Osteoblast (primary cell): ENCODE results near the gene COA3. TPM values are rescaled to one million over a fixed set of nuclear protein-coding genes. Genes with fewer than 3 reads are reported as not detected.
A peak's percentile ranks its signal among the peaks of the same experiment; 100 is the strongest.

ENCODE experiments used
- DNase-seq: peaks from one replicate; pipeline ENCODE4 v3.0.0; 2011; ENCODE audit warnings: low spot score, mixed read lengths; ENCODE audit not compliant: insufficient read length; ENCODE audit errors: missing footprints
- H2AFZ ChIP-seq: 2 replicates; pipeline ENCODE4 v1.6.0; 2011; ENCODE audit warnings: mild to moderate bottlenecking, low read length
- H3K27ac ChIP-seq: 2 replicates; pipeline ENCODE4 v1.5.1; 2011; ENCODE audit warnings: mild to moderate bottlenecking, low read depth, low read length, moderate library complexity
- H3K27me3 ChIP-seq: 2 replicates; pipeline ENCODE4 v1.6.0; 2012; ENCODE audit warnings: mild to moderate bottlenecking, control low read depth, inconsistent platforms, low read length, moderate library complexity; ENCODE audit not compliant: insufficient read depth
- H3K36me3 ChIP-seq: 2 replicates; pipeline ENCODE4 v1.5.1; 2011; ENCODE audit warnings: mild to moderate bottlenecking, low read length, control low read depth, moderate library complexity; ENCODE audit not compliant: insufficient read depth
- H3K4me1 ChIP-seq: 2 replicates; pipeline ENCODE4 v1.5.1; 2011; ENCODE audit warnings: mild to moderate bottlenecking, low read length, control low read depth, moderate library complexity; ENCODE audit not compliant: insufficient read depth
- H3K4me2 ChIP-seq: 2 replicates; pipeline ENCODE4 v1.6.0; 2011; ENCODE audit warnings: mild to moderate bottlenecking, low read length; ENCODE audit not compliant: insufficient read depth
- H3K4me3 ChIP-seq: fragments of 200-600 bp; sonication (generic); 3 replicates; pipeline ENCODE4 v1.5.1; 2012; ENCODE audit warnings: mild to moderate bottlenecking, low read length, inconsistent platforms; ENCODE audit not compliant: insufficient read depth
- H3K79me2 ChIP-seq: 2 replicates; pipeline ENCODE4 v1.6.0; 2012; ENCODE audit warnings: mild to moderate bottlenecking, low read length, control low read depth, inconsistent platforms; ENCODE audit not compliant: insufficient read depth
- H3K9me3 ChIP-seq: 2 replicates; pipeline ENCODE4 v1.5.1; 2011; ENCODE audit warnings: low read depth, low read length, control low read depth
- H4K20me1 ChIP-seq: 2 replicates; pipeline ENCODE4 v1.6.0; 2012; ENCODE audit warnings: mild to moderate bottlenecking, low read length, control low read depth; ENCODE audit not compliant: insufficient read depth
- CTCF ChIP-seq: IDR thresholded peaks from 2 replicates; pipeline ENCODE4 v1.5.1; 2011; ENCODE audit warnings: mild to moderate bottlenecking, low read depth, low read length, moderate library complexity; ENCODE audit errors: extremely low read depth
- total RNA-seq: library from RNA; depleted of rRNA; stranded (reverse); fragments of >200 nt; gene quantifications from 2 replicates; pipeline ENCODE4 v1.2.3, GENCODE V29; 2012

COA3 gene
- total RNA-seq, 1 donor: 44.2 TPM

- Histone ChIP-seq H3K4me1 (peaks cover 25% of the 10 kb centered on the region), H3K4me3 (no peak overlapping the region), H3K27ac (no peak overlapping the region), H4K20me1 (peaks cover 3% of the 10 kb centered on the region), H2AFZ (no peak overlapping the region), H3K27me3 (no peaks in the 10 kb centered on the region), H3K79me2 (peaks cover 15% of the 10 kb centered on the region), H3K9me3 (no peaks in the 10 kb centered on the region), H3K4me2 (peak overlapping the region; percentile 83), H3K36me3 (peaks cover 27% of the 10 kb centered on the region)
- no peak for TF ChIP-seq CTCF
- no peak for DNase-seq
Observed at GRCh38 chr17:42783791-42784138, 14.7 kb downstream of the COA3 start.

GRCh38 chr17:42783062-42783790 is 15.3 kb downstream of the COA3 start:
- H4K20me1 ChIP-seq: peaks cover 3% of the 10 kb centered on the region
- peak overlapping the region; percentile 83 for H3K4me2 ChIP-seq
- H3K27ac ChIP-seq: peak overlapping the region; percentile 34
- H3K9me3 ChIP-seq: no peaks in the 10 kb centered on the region
- H3K4me3 ChIP-seq: peak overlapping the region; percentile 2
- H3K4me1 ChIP-seq: peaks cover 25% of the 10 kb centered on the region
- peak; percentile 95 for DNase-seq
- no peaks in the 10 kb centered on the region for H3K27me3 ChIP-seq
- peaks cover 27% of the 10 kb centered on the region for H3K36me3 ChIP-seq
- H3K79me2 ChIP-seq: peaks cover 15% of the 10 kb centered on the region
- TF ChIP-seq CTCF: no peak
- H2AFZ ChIP-seq: no peak overlapping the region

GRCh38 chr17:42782166-42783061 is 16.1 kb downstream of the COA3 start:
- Histone ChIP-seq H3K4me3 (peak overlapping the region; percentile 74), H2AFZ (no peak overlapping the region), H3K4me2 (peak overlapping the region; percentile 83), H3K36me3 (peaks cover 25% of the 10 kb centered on the region), H3K4me1 (peaks cover 25% of the 10 kb centered on the region), H3K27me3 (no peaks in the 10 kb centered on the region), H3K27ac (peak overlapping the region; percentile 34), H4K20me1 (peaks cover 3% of the 10 kb centered on the region), H3K9me3 (no peaks in the 10 kb centered on the region), H3K79me2 (peaks cover 15% of the 10 kb centered on the region)
- no peak for DNase-seq
- TF ChIP-seq CTCF: no peak

- H3K27me3 ChIP-seq: no peaks in the 10 kb centered on the region
- peaks cover 3% of the 10 kb centered on the region for H4K20me1 ChIP-seq
- peak overlapping the region; percentile 83 for H3K4me2 ChIP-seq
- no peak for TF ChIP-seq CTCF
- H3K4me1 ChIP-seq: peaks cover 25% of the 10 kb centered on the region
- no peaks in the 10 kb centered on the region for H3K9me3 ChIP-seq
- H3K4me3 ChIP-seq: peak overlapping the region; percentile 74
- H3K27ac ChIP-seq: peak overlapping the region; percentile 8
- DNase-seq: peak; percentile 92
- H3K79me2 ChIP-seq: peaks cover 15% of the 10 kb centered on the region
- peaks cover 21% of the 10 kb centered on the region for H3K36me3 ChIP-seq
- H2AFZ ChIP-seq: no peak overlapping the region
Observed at GRCh38 chr17:42781639-42782165, 16.8 kb downstream of the COA3 start.
